H9 (cell line): Measurements from ENCODE around the gene UBN1. TPM values are rescaled to one million over a fixed set of nuclear protein-coding genes. Genes with fewer than 3 reads are reported as not detected.

Source experiments
- DNase-seq: peaks from one replicate; pipeline ENCODE4 v3.0.0-alpha.2; 2017
- H2AFZ ChIP-seq: one replicate; pipeline ENCODE4 v1.6.1; 2013; ENCODE audit warnings: mild to moderate bottlenecking, low read length, control low read depth, moderate library complexity
- H2AK5ac ChIP-seq: 2 replicates; pipeline ENCODE4 v1.6.1; 2013; ENCODE audit warnings: low read length, control low read depth, mixed read lengths; ENCODE audit not compliant: insufficient read length
- H2BK120ac ChIP-seq: one replicate; pipeline ENCODE4 v1.6.1; 2013; ENCODE audit warnings: low read depth, mild to moderate bottlenecking, low read length, control low read depth, inconsistent platforms; ENCODE audit not compliant: poor library complexity, severe bottlenecking
- H2BK12ac ChIP-seq: 2 replicates; pipeline ENCODE4 v1.6.1; 2013; ENCODE audit warnings: low read length, control low read depth, mixed read lengths, low read depth; ENCODE audit not compliant: insufficient read length
- H2BK15ac ChIP-seq: 2 replicates; pipeline ENCODE4 v1.6.1; 2013; ENCODE audit warnings: low read depth, low read length, control low read depth
- H2BK20ac ChIP-seq: one replicate; pipeline ENCODE4 v1.6.1; 2013; ENCODE audit warnings: low read depth, mild to moderate bottlenecking, low read length, control low read depth, inconsistent platforms; ENCODE audit not compliant: poor library complexity, severe bottlenecking
- H2BK5ac ChIP-seq: 2 replicates; pipeline ENCODE4 v1.6.1; 2013; ENCODE audit warnings: low read length, control low read depth, mixed read lengths; ENCODE audit not compliant: insufficient read length
- H3K14ac ChIP-seq: 2 replicates; pipeline ENCODE4 v1.6.1; 2013; ENCODE audit warnings: low read length, control low read depth; ENCODE audit not compliant: insufficient read depth
- H3K18ac ChIP-seq: 2 replicates; pipeline ENCODE4 v1.6.1; 2013; ENCODE audit warnings: low read depth, mild to moderate bottlenecking, mixed read lengths, low read length, control low read depth; ENCODE audit not compliant: insufficient read length
- H3K23ac ChIP-seq: 2 replicates; pipeline ENCODE4 v1.6.1; 2013; ENCODE audit warnings: low read length, control low read depth, mixed read lengths, low read depth; ENCODE audit not compliant: insufficient read length
- H3K23me2 ChIP-seq: 2 replicates; pipeline ENCODE4 v1.6.1; 2013; ENCODE audit warnings: low read depth, mild to moderate bottlenecking, mixed read lengths, low read length, control low read depth; ENCODE audit not compliant: insufficient read length, poor library complexity, severe bottlenecking
- H3K27ac ChIP-seq: 2 replicates; pipeline ENCODE4 v1.5.1; 2013; ENCODE audit warnings: low read length, control low read depth, mixed read lengths, low read depth; ENCODE audit not compliant: insufficient read length
- H3K27me3 ChIP-seq: 2 replicates; pipeline ENCODE4 v1.6.1; 2013; ENCODE audit warnings: low read length, control low read depth, inconsistent platforms; ENCODE audit not compliant: insufficient read depth
- H3K4ac ChIP-seq: 2 replicates; pipeline ENCODE4 v1.6.1; 2013; ENCODE audit warnings: low read depth, mild to moderate bottlenecking, control low read depth, inconsistent platforms, low read length, moderate library complexity
- H3K4me1 ChIP-seq: 2 replicates; pipeline ENCODE4 v1.6.1; 2013; ENCODE audit warnings: low read length, control low read depth, inconsistent platforms; ENCODE audit not compliant: insufficient read depth
- H3K4me2 ChIP-seq: 2 replicates; pipeline ENCODE4 v1.6.1; 2013; ENCODE audit warnings: low read length, control low read depth, mixed read lengths; ENCODE audit not compliant: insufficient read length, insufficient read depth
- H3K56ac ChIP-seq: 2 replicates; pipeline ENCODE4 v1.6.1; 2013; ENCODE audit warnings: low read depth, mild to moderate bottlenecking, mixed read lengths, low read length, control low read depth; ENCODE audit not compliant: insufficient read length
- H3K79me1 ChIP-seq: 2 replicates; pipeline ENCODE4 v1.6.1; 2013; ENCODE audit warnings: low read depth, mild to moderate bottlenecking, moderate library complexity, low read length, control low read depth, inconsistent platforms; ENCODE audit not compliant: insufficient read depth, poor library complexity, severe bottlenecking
- H3K79me2 ChIP-seq: 2 replicates; pipeline ENCODE4 v1.6.1; 2013; ENCODE audit warnings: low read length, control low read depth, inconsistent platforms; ENCODE audit not compliant: insufficient read depth
- H3K9ac ChIP-seq: 2 replicates; pipeline ENCODE4 v1.6.1; 2013; ENCODE audit warnings: low read length, control low read depth, mixed read lengths; ENCODE audit not compliant: insufficient read length; ENCODE audit errors: extremely low read depth
- H3K9me3 ChIP-seq: one replicate; pipeline ENCODE4 v1.6.1; 2013; ENCODE audit warnings: low read depth, low read length, inconsistent platforms; ENCODE audit not compliant: control insufficient read depth
- H3T11ph ChIP-seq: one replicate; pipeline ENCODE4 v1.6.1; 2013; ENCODE audit warnings: mild to moderate bottlenecking, low read length, control low read depth, inconsistent platforms
- H4K20me1 ChIP-seq: one replicate; pipeline ENCODE4 v1.6.1; 2013; ENCODE audit not compliant: control insufficient read depth, insufficient read length, insufficient read depth
- H4K5ac ChIP-seq: 2 replicates; pipeline ENCODE4 v1.6.1; 2013; ENCODE audit warnings: low read depth, mild to moderate bottlenecking, mixed read lengths, low read length, control low read depth; ENCODE audit not compliant: insufficient read length
- H4K8ac ChIP-seq: replicated peaks from 2 replicates; pipeline ENCODE4 v1.6.1; 2013; ENCODE audit warnings: low read length, control low read depth, mixed read lengths, low read depth; ENCODE audit not compliant: insufficient read length
- H4K91ac ChIP-seq: 2 replicates; pipeline ENCODE4 v1.6.1; 2013; ENCODE audit warnings: low read depth, mild to moderate bottlenecking, moderate library complexity, mixed read lengths, low read length, control low read depth; ENCODE audit not compliant: insufficient read length
- H3K27ac Mint-ChIP-seq, 3 experiments: 2 replicates in 2 of 3; 3 replicates in 1 of 3; pipeline ENCODE4 v1.8.0; 2020 to 2021; ENCODE audit warnings: mixed read lengths in 3 of 3, mild to moderate bottlenecking in 1 of 3, moderate library complexity in 1 of 3
- H3K27me3 Mint-ChIP-seq: 2 replicates; pipeline ENCODE4 v1.8.0; 2021; ENCODE audit warnings: low read depth, mild to moderate bottlenecking, moderate library complexity, mixed read lengths
- H3K36me3 Mint-ChIP-seq, 3 experiments: 2 replicates in 2 of 3; 3 replicates in 1 of 3; pipeline ENCODE4 v1.8.0; 2020 to 2021; ENCODE audit warnings: low read depth in 3 of 3, mixed read lengths in 3 of 3; ENCODE audit not compliant: insufficient read depth in 1 of 3
- H3K4me1 Mint-ChIP-seq, 2 experiments: 2 replicates each; pipeline ENCODE4 v1.8.0; 2020; ENCODE audit warnings: mixed read lengths in 2 of 2
- H3K4me3 Mint-ChIP-seq, 2 experiments: 2 replicates in 1 of 2; 3 replicates in 1 of 2; pipeline ENCODE4 v1.8.0; 2020 to 2021; ENCODE audit warnings: mild to moderate bottlenecking in 2 of 2, mixed read lengths in 2 of 2, moderate library complexity in 1 of 2
- H3K9me3 Mint-ChIP-seq, 2 experiments: 2 replicates in 1 of 2; 3 replicates in 1 of 2; pipeline ENCODE4 v1.8.0; 2020; ENCODE audit warnings: mild to moderate bottlenecking in 2 of 2, mixed read lengths in 2 of 2, moderate library complexity in 1 of 2
- CTCF ChIP-seq: fragments of 200-600 bp; sonication (generic); conservative IDR thresholded peaks from 3 replicates; pipeline ENCODE4 v1.8.0; 2021; ENCODE audit warnings: antibody characterized with exemption, mild to moderate bottlenecking
- WGBS: extraction: QIAGEN DNeasy Blood & Tissue Kit; methylation state at CpG from one replicate; pipeline ENCODE4 v1.1.7; 2013; ENCODE audit warnings: missing lambda C conversion rate, low lambda C conversion rate, mixed read lengths; ENCODE audit not compliant: insufficient read length; ENCODE audit errors: extremely low coverage; 5-methylcytosine and 5-hydroxymethylcytosine counted together
- total RNA-seq: library from RNA; stranded (reverse); gene quantifications from 2 replicates; pipeline ENCODE4 v1.2.1, GENCODE V29; 2021

Gene UBN1
- total RNA-seq, 1 experiment from 2014 or later = 55.2 TPM

GRCh38 chr16:4890026-4890425 is 42.7 kb downstream of the UBN1 start:
- no peak for DNase-seq
- Histone ChIP-seq H2BK5ac (no peak overlapping the region), H3K79me2 (no peaks in the 10 kb centered on the region), H4K8ac (no peak overlapping the region), H2BK20ac (no peak overlapping the region), H3K4me2 (no peak overlapping the region), H2AFZ (no peak overlapping the region), H3K14ac (no peak overlapping the region), H4K5ac (no peak overlapping the region), H3K23ac (no peak overlapping the region), H3T11ph (no peak overlapping the region), H2BK15ac (no peak overlapping the region), H3K9me3 (no peaks in the 10 kb centered on the region), H2BK12ac (no peak overlapping the region), H4K20me1 (no peaks in the 10 kb centered on the region), H2AK5ac (no peak overlapping the region), H3K18ac (no peak overlapping the region), H3K27me3 (no peaks in the 10 kb centered on the region), H3K23me2 (no peaks in the 10 kb centered on the region), H3K4ac (no peak overlapping the region), H3K79me1 (no peaks in the 10 kb centered on the region), H4K91ac (no peak overlapping the region), H3K9ac (no peak overlapping the region), H2BK120ac (no peak overlapping the region), H3K27ac (no peak overlapping the region), H3K4me1 (no peaks in the 10 kb centered on the region), H3K56ac (no peak overlapping the region)
- WGBS = no CpG with 5 or more reads among the region's 11 CpGs
- H3K27me3 Mint-ChIP-seq = no peaks in the 10 kb centered on the region
- peak overlapping the region in 1 of 3 experiments; percentile 73; a peak in 1 of 7 replicates for H3K27ac Mint-ChIP-seq
- H3K9me3 Mint-ChIP-seq = no peaks in the 10 kb centered on the region
- no peak for TF ChIP-seq CTCF
- H3K4me3 Mint-ChIP-seq = no peak overlapping the region
- H3K36me3 Mint-ChIP-seq = peaks cover 11 to 69% (median 53%) of the 10 kb centered on the region in 3 experiments
- H3K4me1 Mint-ChIP-seq = no peaks in the 10 kb centered on the region
